GM19468 (cell line): ENCODE measurements around the gene SPTBN1.

Source experiments
- ATAC-seq: cut with Tn5 transposase; IDR thresholded peaks from one replicate; pipeline ENCODE4 v1.9.1; 2021; ENCODE audit warnings: mild to moderate bottlenecking, moderate library complexity, moderate number of reproducible peaks; ENCODE audit not compliant: unreplicated experiment; ENCODE audit errors: extremely low read depth

Gene SPTBN1

DNA sequence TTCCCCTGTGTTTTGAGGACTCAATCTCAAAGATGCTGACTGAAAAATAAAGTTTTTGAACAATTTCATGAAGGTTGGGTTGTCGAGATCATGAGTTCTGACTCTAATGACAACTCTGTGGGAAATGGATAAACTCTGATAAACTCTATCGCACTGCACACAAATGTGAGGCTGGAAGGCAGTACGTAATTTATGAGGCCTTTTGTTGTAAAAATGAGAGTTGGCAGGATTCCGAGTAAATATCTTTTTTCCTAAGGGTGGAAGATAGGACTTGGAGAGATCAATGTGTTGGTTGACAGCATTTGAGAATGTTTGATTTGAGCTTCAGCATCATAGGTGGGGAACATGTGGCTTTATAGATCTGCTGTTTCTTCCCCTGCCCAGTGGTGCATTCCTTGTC is 90.4 kb downstream of the SPTBN1 start:
- ATAC-seq = no peak

DNA sequence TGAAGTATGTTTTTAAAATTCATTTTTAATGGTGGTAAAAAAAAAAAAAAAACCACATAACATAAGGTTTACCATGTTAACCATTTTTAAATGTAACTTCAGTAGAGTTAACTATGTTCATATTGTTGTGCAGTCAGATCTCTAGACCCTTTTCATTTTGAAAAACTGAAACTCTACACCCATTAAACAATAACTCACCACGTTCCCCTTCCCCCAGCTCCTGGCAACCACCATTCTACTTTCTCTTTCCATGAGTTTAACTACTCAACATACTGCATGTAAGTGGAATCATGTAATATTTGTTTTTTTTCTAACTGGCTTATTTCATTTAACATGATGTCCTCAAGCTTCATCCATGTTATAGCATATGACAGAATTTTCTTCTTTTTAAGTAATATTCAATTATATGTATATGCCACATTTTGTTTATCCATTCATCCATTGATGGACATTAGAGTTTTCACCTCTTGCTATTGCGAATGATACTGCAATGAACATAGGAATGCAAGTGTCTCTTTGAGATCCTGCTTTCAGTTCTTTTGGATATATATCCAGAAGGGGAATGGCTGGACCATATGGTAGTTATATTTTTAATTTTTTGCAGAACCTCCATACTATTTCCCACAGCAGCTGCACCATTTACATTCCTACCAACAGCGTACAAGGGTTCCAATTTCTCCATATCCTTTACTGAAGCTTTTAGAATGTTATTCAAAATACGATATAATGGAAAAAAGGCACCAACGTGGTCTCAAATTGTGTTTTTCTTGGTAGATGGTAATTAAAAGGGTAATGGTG is 91.0 kb downstream of the SPTBN1 start:
- no peak for ATAC-seq

DNA sequence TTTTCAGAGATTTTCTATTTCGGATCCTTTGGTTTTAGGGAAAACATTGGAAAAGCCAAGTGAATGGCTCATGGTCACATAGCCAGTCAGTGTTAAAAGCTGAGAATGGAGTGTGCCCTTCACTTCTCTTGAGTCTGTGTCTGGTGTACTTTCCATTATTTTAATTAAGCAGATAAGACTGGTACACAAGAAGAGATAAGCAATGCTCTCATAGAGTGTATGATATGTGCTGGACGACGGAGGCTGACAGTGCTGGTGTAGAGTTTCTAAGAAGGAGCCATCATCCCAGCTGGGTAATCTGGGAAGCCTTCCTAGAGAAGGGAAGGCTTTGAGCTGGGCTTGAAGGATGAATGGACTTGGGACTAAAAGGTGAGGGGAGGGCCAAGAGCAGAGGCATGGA is 93.3 kb downstream of the SPTBN1 start:
- ATAC-seq = no peak

GRCh38 chr2:54549917-54550518 is 93.9 kb downstream of the SPTBN1 start:
- no peak for ATAC-seq

DNA sequence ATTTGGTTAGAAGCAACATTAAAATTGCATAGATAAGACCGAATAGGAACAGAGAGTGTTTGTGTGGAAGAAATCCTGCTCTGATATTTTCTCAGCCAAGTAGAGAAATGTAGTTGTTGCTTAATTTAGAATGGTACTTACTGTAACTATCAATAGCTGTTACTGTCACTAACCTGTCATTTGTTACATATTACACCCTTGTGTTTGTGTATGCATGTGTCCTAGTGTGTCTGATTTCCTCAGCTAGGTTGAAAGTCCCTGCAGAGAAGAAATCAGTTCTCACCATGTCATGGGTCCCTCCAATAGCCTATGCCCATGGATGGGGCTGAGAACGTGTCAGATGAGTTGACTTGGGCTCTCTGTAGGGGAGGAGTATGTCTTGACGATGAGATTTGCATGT is 94.4 kb downstream of the SPTBN1 start:
- ATAC-seq = no peak

DNA sequence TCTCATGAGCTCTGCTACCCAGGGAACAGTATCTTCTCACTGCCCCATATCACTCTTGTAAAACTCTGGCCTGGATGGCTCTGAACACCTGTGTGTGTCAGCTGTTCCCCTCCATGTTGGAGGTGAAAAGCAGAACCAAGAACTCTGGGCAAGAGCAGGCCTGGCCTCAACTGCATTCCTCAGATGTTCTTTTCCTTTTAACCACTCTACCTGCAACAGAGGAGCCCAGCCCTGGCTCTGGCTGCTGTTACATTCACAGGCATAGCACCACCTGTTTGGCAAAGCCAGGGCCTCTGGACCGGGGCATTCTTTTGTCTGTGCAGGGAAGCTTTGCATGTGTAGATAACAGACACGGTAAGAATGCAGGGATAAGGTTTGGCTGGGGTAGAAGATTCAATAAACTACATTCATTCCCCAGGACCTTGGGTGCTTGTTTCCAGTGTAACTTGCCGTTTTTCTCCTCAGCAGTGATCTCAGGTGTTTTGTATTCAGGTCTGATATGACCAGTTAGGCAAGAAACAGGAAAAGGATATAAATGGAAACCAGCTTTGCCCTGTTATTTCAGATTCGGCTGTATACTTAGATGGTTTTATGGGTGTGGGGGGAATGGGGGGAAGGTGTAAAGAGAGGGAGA is 95.1 kb downstream of the SPTBN1 start:
- peak; percentile 40 for ATAC-seq

DNA sequence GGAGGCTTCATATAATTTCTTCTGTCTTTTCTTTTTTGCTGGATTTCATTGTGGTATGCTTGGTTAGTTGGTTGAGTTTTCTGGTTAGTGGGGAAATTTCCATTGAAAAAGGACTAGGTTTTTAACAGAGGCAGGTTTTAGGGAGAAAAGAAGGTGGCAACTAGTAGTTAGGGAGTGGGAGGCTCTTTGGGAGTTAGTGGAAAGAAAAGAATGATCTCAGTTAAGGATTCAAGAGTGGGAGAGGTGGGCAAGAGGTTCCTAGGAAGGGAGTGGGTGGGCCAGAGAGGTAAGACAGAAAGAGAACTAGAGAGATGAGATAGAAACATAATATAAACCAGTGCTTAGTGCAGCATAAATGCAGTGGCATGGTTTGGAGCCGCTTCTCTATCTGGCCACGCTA is 96.9 kb downstream of the SPTBN1 start:
- ATAC-seq = no peak

- ATAC-seq = no peak
These were observed 97.6 kb downstream of the SPTBN1 start for GRCh38 chr2:54553775-54554174.

DNA sequence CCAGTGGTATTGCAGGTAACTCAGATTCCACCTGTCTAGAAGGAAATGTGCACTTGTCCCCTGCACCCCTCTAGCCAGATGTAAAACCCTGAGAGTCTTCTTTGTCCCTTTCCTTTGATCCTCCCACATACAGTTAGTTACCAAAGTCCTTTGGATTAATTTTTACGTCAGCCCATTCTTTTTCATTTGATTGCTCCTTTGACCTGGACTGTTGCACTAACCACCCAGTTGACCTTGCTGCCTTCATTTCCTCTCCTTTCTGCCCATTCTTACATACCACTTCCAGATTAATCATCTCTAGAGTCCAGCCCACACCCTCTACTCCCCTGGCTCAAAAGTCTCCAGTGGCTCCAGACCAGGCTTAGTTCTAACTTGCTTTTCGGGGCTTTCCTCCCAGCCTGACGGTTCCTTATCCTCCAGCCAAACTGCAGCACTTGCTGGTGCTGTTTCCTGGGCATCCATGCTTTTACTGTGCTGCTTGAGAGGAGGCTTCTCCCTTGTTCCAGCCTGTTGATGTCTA is 99.3 kb downstream of the SPTBN1 start:
- no peak for ATAC-seq

DNA sequence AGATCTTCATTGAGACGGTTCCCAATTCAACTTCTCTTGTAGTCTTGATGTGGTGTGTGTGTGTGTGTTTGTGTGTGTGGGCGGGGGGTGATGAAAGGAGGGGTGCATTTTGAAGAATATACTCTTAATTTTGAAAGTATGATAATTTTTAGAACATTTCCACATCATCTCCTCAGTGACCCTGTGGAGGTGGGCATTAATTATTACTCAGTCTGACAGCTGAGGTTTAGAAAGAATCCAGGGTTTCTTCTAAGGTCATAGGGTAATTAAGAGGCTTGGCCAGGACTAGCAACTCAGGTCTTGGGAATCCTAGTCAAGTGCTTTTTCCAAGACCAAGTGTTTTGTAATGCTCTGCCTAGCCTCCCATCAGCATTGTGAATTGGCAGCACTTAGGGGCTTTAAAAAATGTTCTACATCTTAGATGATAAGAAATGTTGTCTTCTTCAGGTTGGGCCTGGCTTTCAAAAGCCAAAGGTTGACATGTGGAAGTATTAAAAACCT is 100.5 kb downstream of the SPTBN1 start:
- no peak for ATAC-seq

GRCh38 chr2:54557211-54557600 is 101.1 kb downstream of the SPTBN1 start:
- no peak for ATAC-seq

GRCh38 chr2:54557601-54558187 is 101.6 kb downstream of the SPTBN1 start:
- ATAC-seq = peak; percentile 21

DNA sequence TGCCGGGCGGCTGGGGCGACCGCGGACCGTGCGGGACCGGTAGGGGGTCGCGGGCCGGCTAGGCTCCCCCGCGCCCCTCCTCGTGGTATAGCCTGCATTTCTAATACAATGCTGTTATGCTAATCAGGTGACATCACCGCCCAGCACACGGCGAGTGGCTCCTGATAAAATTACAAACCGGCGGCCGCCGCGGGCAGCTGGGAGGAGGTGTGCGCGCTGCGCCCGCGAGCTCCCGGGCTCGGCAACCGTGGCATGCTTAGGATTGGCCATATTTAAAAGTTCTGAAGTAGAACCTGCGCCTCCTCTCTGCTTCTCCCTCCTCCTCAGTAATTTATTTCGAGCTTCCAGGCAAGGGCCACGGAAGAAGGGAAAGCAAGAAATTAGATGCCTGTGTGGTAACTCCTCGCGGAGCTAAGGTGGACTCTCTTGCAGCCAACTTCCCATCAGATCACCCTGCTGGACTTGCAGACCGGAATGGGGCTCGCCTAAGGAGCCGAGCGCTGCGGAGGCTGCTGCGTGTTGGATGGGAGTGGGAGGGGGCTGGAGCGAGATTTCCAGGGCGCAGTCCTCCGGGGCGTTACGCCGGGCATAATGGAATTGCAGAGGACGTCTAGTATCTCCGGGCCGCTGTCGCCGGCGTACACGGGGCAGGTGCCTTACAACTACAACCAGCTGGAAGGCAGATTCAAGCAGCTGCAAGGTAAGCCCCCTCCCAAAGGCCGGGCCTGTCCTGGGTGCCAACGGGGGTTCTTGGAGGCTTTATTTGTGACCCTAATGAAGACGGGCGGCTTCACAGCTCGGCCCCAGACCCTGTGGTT is 102.3 kb downstream of the SPTBN1 start:
- ATAC-seq = peak; percentile 24

GRCh38 chr2:54559006-54559445 is 102.9 kb downstream of the SPTBN1 start:
- ATAC-seq = no peak

DNA sequence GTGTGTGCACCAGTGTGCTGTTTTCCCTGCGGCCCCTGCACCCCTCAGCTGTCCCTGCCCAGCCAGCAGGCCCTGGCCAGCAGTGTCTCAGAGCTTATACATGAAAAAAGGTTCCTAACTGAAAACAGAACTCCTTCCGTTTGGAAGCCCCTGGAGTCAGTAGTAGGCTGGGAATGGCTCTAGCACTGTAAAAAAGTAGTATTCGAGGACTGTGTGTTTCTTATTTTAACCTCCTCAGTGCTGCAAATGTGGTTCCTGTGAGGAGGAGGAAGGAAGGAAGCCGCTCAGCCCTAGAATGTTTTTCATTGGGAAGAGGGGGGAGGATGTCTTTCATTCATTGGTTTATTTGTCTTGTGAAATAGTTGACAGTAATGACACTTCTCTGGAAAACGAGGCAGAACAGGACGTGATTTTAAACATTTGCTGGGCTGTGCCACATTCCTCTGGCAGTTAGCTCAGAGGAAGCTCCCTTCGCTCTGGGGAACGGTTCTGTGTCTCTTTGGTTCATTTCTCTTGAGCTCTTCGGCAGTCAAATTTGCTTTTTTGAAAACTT is 103.5 kb downstream of the SPTBN1 start:
- ATAC-seq = no peak

DNA sequence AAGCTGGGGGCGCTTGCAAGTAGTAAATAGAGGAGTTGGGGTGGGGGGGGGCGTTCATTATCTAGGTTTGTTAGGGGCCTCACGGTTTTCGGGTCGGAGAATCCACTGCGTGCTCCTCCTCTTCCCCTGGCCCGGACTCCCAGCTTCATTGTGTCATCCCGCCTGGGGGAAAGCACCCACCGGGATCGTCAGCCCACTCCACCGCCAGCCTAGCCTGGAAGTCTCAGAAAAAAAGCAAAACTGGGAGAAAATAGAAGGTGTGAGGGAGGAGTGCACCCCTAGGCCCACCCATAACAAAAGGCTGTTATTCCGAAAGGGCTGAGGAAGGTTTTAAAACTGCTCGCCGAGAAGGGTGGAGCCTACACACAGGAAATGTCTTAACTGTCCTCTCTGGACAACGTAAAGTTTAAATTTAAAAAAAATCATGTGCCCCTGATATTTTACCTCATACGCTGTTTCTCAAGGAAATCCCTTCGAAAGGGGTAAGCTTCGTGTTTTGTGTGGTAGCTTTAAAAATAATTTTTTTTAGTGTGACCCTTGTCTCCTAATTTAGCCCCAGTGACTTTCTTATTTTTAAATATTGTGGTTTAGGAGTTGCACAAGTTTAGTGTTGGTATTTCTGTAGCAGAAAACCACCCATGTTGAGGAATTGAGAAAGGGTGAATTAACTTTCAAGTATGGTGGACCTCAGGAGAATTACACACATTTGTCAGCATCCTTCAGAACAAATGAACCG is 104.2 kb downstream of the SPTBN1 start:
- ATAC-seq = peak; percentile 24

DNA sequence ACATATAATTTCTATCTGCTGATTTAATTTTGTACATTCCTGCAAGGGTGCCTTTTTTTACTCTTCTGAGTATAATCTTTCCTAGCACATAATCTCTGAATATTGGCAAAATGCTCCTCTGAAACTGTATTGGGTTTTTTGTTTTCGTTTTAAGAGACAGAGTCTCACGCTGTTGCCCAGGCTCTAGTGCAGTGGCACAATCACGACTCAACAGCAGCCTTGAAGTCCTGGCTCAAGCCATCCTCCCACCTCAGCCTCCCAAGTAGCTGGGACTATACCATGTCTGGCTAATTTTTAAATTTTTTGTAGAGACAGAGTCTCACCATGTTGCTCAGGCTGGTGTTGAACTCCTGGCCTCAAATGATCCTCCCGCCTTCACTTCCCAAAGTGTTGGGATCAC is 104.9 kb downstream of the SPTBN1 start:
- no peak for ATAC-seq

DNA sequence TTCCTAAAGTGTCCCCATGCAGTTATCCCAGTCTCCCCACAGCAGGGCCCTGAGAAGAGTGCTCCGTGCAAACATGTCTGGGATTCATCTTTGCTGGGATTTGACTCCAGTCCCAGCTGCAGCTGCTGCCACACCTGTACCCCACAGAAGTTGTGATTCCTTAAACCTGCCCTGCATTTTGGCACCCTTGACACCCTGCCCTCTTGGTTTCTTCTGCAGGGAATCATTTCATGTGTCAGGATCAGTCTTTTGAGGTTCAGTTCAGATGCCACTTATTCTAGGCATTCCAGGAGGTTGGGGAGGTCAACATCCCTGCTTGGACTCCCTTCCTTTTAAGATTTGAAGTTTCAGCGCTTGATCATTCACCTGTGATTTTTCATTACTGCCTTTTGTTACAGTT is 108.3 kb downstream of the SPTBN1 start:
- ATAC-seq = no peak

GRCh38 chr2:54565551-54565950 is 109.4 kb downstream of the SPTBN1 start:
- ATAC-seq = no peak
